Middle frontal gyrus (tissue), 1 donor: ENCODE results near the gene NDUFAF5.

ENCODE experiments used
- DNase-seq: peaks from one replicate; pipeline ENCODE4 v3.0.0-alpha.2; 2015; ENCODE audit warnings: low spot score; ENCODE audit errors: extremely low spot score

Gene NDUFAF5

DNA sequence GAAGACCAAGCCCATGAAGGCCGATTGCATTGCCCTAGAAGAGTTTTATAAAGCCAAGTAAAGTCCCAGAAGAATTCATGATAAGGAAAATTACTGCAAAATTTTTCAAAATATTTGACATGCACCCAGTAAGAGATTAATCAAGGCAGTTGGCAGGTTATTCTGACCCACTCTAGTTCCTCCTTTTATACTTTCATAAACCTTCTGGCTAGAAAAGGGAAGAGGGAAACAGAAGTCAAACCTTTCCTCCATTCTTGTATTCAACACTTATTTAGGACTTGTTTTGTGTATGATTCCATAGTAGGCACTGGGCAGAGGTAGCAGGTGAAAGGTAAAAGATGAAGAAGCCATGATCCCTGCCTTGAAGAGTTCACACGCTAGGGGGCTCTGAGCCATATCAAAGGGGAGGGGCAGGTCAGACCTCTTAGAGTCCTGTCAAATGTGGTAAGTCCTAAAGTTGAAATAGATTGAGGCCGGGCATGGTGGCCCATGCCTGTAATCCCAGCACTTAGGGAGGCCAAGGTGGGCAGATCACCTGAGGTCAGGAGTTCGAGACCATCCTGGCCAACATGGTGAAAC lies 85.4 kb downstream of the NDUFAF5 start:
- DNase-seq: no peak
